ENCODE measurements around the gene TRIM67.

The TRIM67 gene

GRCh38 chr1:231236208-231236591, 74.3 kb downstream of the TRIM67 start:
- peaks cover 9% of the 10 kb centered on the region; the same call in 1 of the 2 replicates for H3K4me1 ChIP-seq (ENCODE audit: low read length)
- no peaks in the 10 kb centered on the region for H4K20me1 ChIP-seq (ENCODE audit: insufficient read depth, low read length)
- no peaks in the 10 kb centered on the region for H3K27me3 ChIP-seq (replicated peaks; ENCODE audit: insufficient read depth, low read length)
- DNase-seq, result no peak
- no peaks in the 10 kb centered on the region for H3K9me2 ChIP-seq (replicated peaks; ENCODE audit: insufficient read depth, low read length)
- H2AFZ ChIP-seq (ENCODE audit: low read length), result no peak overlapping the region
- no peak overlapping the region for H3K4me2 ChIP-seq (ENCODE audit: low read depth, low read length)
- H3K4me3 ChIP-seq (ENCODE audit: low read length), result no peak overlapping the region
- no peak overlapping the region for H3K27ac ChIP-seq (ENCODE audit: low read length)
- H3F3A ChIP-seq (ENCODE audit: insufficient read depth, low read length), result no peaks in the 10 kb centered on the region
- H3K36me3 ChIP-seq (replicated peaks; ENCODE audit: insufficient read depth, low read length), result 0 out of 2 replicates have a peak, but pooled peaks cover 3% of the 10 kb centered on the region
- H3K79me2 ChIP-seq (ENCODE audit: low read length), result peaks cover 24% of the 10 kb centered on the region
- H3K9ac ChIP-seq (ENCODE audit: low read length), result no peak overlapping the region
- TF ChIP-seq CTCF (IDR thresholded peaks at IDR 0.05; ENCODE audit: low read length), result no peak
- TF ChIP-seq EZH2phosphoT487 (IDR thresholded peaks at IDR 0.05; ENCODE audit: low read length), result no peak
- no peak for TF ChIP-seq EZH2 (optimal IDR thresholded peaks at IDR 0.05; ENCODE audit: low read depth, low read length)
- no peaks in the 10 kb centered on the region for H3K9me3 ChIP-seq (replicated peaks; ENCODE audit: insufficient read depth, low read length)

- Histone ChIP-seq H3K4me3 (ENCODE audit: low read length) (no peak overlapping the region), H3K4me1 (ENCODE audit: low read length) (peaks cover 9% of the 10 kb centered on the region; the same call in 1 of the 2 replicates)
Measured at GRCh38 chr1:231236938-231237337, 75.1 kb downstream of the TRIM67 start.

GRCh38 chr1:231238298-231238697, 76.4 kb downstream of the TRIM67 start:
- Histone ChIP-seq H4K20me1 (ENCODE audit: insufficient read depth, low read length) (no peaks in the 10 kb centered on the region), H3K4me2 (ENCODE audit: low read depth, low read length) (no peak overlapping the region), H3K9me2 (replicated peaks; ENCODE audit: insufficient read depth, low read length) (no peaks in the 10 kb centered on the region), H3K36me3 (replicated peaks; ENCODE audit: insufficient read depth, low read length) (0 out of 2 replicates have a peak, but pooled peaks cover 3% of the 10 kb centered on the region), H3F3A (ENCODE audit: insufficient read depth, low read length) (no peaks in the 10 kb centered on the region), H3K4me3 (ENCODE audit: low read length) (no peak overlapping the region), H3K27me3 (replicated peaks; ENCODE audit: insufficient read depth, low read length) (no peaks in the 10 kb centered on the region), H3K27ac (ENCODE audit: low read length) (no peak overlapping the region), H3K79me2 (ENCODE audit: low read length) (peaks cover 45% of the 10 kb centered on the region), H3K4me1 (ENCODE audit: low read length) (peaks cover 19% of the 10 kb centered on the region), H2AFZ (ENCODE audit: low read length) (no peak overlapping the region), H3K9ac (ENCODE audit: low read length) (no peak overlapping the region), H3K9me3 (replicated peaks; ENCODE audit: insufficient read depth, low read length) (no peaks in the 10 kb centered on the region)
- TF ChIP-seq EZH2 (optimal IDR thresholded peaks at IDR 0.05; ENCODE audit: low read depth, low read length), result no peak
- TF ChIP-seq CTCF (IDR thresholded peaks at IDR 0.05; ENCODE audit: low read length), result no peak
- no peak for TF ChIP-seq EZH2phosphoT487 (IDR thresholded peaks at IDR 0.05; ENCODE audit: low read length)
- no peak for DNase-seq

More at GRCh38 chr1:231236938-231237337, 75.1 kb downstream of the TRIM67 start:
- H3K27ac ChIP-seq (ENCODE audit: low read length), result no peak overlapping the region
- H3F3A ChIP-seq (ENCODE audit: insufficient read depth, low read length), result no peaks in the 10 kb centered on the region
- no peak overlapping the region for H3K4me2 ChIP-seq (ENCODE audit: low read depth, low read length)
- TF ChIP-seq CTCF (IDR thresholded peaks at IDR 0.05; ENCODE audit: low read length) (no peak), EZH2 (optimal IDR thresholded peaks at IDR 0.05; ENCODE audit: low read depth, low read length) (no peak), EZH2phosphoT487 (IDR thresholded peaks at IDR 0.05; ENCODE audit: low read length) (no peak)
- no peaks in the 10 kb centered on the region for H3K27me3 ChIP-seq (replicated peaks; ENCODE audit: insufficient read depth, low read length)
- no peaks in the 10 kb centered on the region for H4K20me1 ChIP-seq (ENCODE audit: insufficient read depth, low read length)
- H3K9me3 ChIP-seq (replicated peaks; ENCODE audit: insufficient read depth, low read length), result no peaks in the 10 kb centered on the region
- H3K79me2 ChIP-seq (ENCODE audit: low read length), result peaks cover 31% of the 10 kb centered on the region
- H3K9me2 ChIP-seq (replicated peaks; ENCODE audit: insufficient read depth, low read length), result no peaks in the 10 kb centered on the region
- no peak overlapping the region for H3K9ac ChIP-seq (ENCODE audit: low read length)
- no peak for DNase-seq
- 0 out of 2 replicates have a peak, but pooled peaks cover 3% of the 10 kb centered on the region for H3K36me3 ChIP-seq (replicated peaks; ENCODE audit: insufficient read depth, low read length)
- H2AFZ ChIP-seq (ENCODE audit: low read length), result no peak overlapping the region
